Gastrocnemius medialis (tissue), 4 donors: ENCODE measurements around the gene SMG5. TPM values are rescaled to one million over a fixed set of nuclear protein-coding genes. Genes with fewer than 3 reads are reported as not detected.

ENCODE experiments used
- ATAC-seq, 2 donors: fragments of 150-250 bp; one replicate each; pipeline ENCODE4 v1.9.1; 2016
- DNase-seq, 2 donors: peaks; one replicate each; pipeline ENCODE4 v3.0.0-alpha.2; 2019
- H3K27ac ChIP-seq, 4 donors: fragments of 200-600 bp; sonication (generic); 1 replicate in 1 of 4; 2 replicates in 3 of 4; pipeline ENCODE4 v1.5.1; 2016 to 2018; ENCODE audit warnings: mild to moderate bottlenecking in 2 of 4, moderate library complexity in 1 of 4
- H3K27me3 ChIP-seq, 3 donors: fragments of 200-600 bp; sonication (generic) in 2 of 3; 1 replicate in 1 of 3; 2 replicates in 2 of 3; pipeline versions ENCODE4 v1.5.1 to v1.6.0; 2016 to 2019; ENCODE audit warnings: mild to moderate bottlenecking in 1 of 3, moderate library complexity in 1 of 3
- H3K36me3 ChIP-seq, 2 donors: fragments of 200-600 bp; sonication (generic) in 1 of 2; one replicate each; pipeline ENCODE4 v1.5.1; 2017 to 2018
- H3K4me1 ChIP-seq, 2 donors: fragments of 200-600 bp; sonication (generic) in 1 of 2; one replicate each; pipeline ENCODE4 v1.5.1; 2016 to 2017; ENCODE audit warnings: mild to moderate bottlenecking in 2 of 2
- H3K4me3 ChIP-seq, 4 donors: fragments of 200-600 bp; sonication (generic) in 3 of 4; 1 replicate in 1 of 4; 2 replicates in 3 of 4; pipeline ENCODE4 v1.5.1; 2016 to 2019; ENCODE audit warnings: mild to moderate bottlenecking in 2 of 4
- H3K9me3 ChIP-seq, 3 donors: fragments of 200-600 bp; sonication (generic) in 2 of 3; 1 replicate in 1 of 3; 2 replicates in 2 of 3; pipeline ENCODE4 v1.5.1; 2016 to 2019
- CTCF ChIP-seq, 5 experiments: fragments of 450-650 bp in 3 of 5; fragments of 200-600 bp in 2 of 5; sonication (generic) in 2 of 5; IDR thresholded peaks in 4 of 5; conservative IDR thresholded peaks in 1 of 5; 1 replicate in 4 of 5; 2 replicates in 1 of 5; pipeline ENCODE4 v1.5.1; 2016 to 2019; ENCODE audit warnings: antibody characterized with exemption in 5 of 5, mild to moderate bottlenecking in 3 of 5, moderate library complexity in 3 of 5
- POLR2A ChIP-seq, 2 donors: fragments of 450-650 bp; IDR thresholded peaks; one replicate each; pipeline ENCODE4 v1.6.1; 2017; ENCODE audit warnings: antibody characterized with exemption in 2 of 2, mild to moderate bottlenecking in 2 of 2, moderate library complexity in 2 of 2
- in situ Hi-C, 4 donors: fragments of 200-750 bp; cut with MboI; loops; one replicate each; pipeline versions ENCODE4 v1.15.0 to v1.8.0; 2017; ENCODE audit warnings: low sequenced_read_pairs in 4 of 4
- intact Hi-C: fragments of 100-400 bp; cut with DNase I; formaldehyde crosslinking; loops from one replicate; pipeline ENCODE4 v1.15.1; 2023; ENCODE audit warnings: low total_unique reads
- total RNA-seq, 4 donors: library from RNA; depleted of rRNA; stranded (reverse); fragments of >200 nt; gene quantifications; one replicate each; pipeline versions ENCODE4 v1.1.0 to v1.2.3, GENCODE V29; 2016

SMG5 gene
- total RNA-seq, 4 donors from 2014 or later = 47.4 to 83.1 (median 62.7) TPM

DNA sequence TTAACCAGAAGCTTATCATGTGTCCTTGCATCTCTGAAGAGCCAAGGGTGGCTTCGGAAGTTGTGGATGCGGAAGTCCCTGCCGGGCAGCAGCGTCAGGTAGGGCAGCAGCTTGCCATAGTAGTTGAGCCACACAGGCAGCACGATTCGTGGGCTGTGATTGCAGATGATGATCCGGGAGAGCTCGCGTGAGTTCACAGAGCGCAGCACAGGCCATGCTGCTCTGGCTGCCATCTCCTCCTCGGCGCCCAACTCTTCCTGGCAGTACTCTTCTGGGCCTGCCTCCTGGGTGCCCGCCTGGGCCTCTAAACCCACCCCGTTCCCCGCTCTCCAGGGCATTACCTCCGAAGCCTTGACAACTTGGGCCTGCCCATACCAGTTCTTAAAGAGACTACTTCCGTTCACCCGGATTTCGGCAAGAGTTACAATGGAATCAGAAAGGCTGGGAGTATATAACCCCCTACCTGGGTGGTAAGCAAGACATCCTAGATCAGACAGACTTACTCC, 16.3 kb upstream of the SMG5 start, which contains the start of gene VHLL:
Gene VHLL, minus strand, starts transcription at position 456 of the 506 bp plus-strand sequence. Its CDS starts 118 bp downstream, at position 338.
- TF ChIP-seq POLR2A (IDR thresholded peaks at IDR 0.05) = no peak
- no peak for TF ChIP-seq CTCF (IDR thresholded peaks at IDR 0.05 in 4 of 5, conservative IDR thresholded peaks at IDR 0.05 in 1 of 5)
- Histone ChIP-seq H3K4me3 (no peak within 1 kb of the TSS), H3K9me3 (no peaks in the 10 kb centered on the region), H3K27ac (no peak within 1 kb of the TSS), H3K36me3 (peaks cover 0 to 4% of the 10 kb centered on the region in 2 donors), H3K27me3 (no peaks in the 10 kb centered on the region), H3K4me1 (peaks cover 5 to 11% of the 10 kb centered on the region in 2 donors)
- in situ Hi-C loops (no loop called here), intact Hi-C loops (no loop called here)
- DNase-seq = no peak
- no peak for ATAC-seq

DNA sequence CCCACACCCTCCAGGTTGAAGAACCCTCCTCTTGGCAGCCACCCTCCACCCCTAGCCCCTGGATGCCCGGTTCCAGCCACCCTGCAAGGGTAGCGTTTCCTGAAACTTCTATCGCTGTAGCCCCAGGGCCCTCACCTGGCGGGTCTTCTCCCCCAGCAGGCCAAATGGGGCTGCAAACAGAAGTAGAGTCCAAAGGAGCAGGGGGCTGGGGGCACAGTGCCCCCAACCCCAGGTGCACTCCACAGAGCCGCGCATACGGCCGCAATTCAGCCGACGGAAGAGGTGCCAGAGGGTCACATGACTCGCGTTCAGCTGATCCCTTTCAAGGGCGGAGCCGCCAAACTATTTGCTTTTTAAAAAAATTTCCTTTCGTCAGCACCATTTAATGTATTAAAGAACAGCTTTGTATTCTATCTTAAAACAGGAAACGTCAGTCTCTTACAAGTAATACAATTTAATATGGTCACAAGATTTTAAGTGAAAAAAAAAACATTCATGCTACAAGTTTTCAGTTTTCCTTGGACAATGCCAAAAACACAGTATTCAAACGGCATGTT, 12.8 kb upstream of the SMG5 start, which contains the start of gene GLMP:
Gene GLMP, minus strand, starts transcription at position 289 of the 557 bp plus-strand sequence. Its CDS starts 34 bp downstream, at position 255.
- peak within 1 kb of the TSS in 3 of 4 donors; percentile 59 to 74 (median 73) for H3K27ac ChIP-seq
- peak; percentile 64 to 69 for ATAC-seq
- no peaks in the 10 kb centered on the region for H3K36me3 ChIP-seq
- peak within 1 kb of the TSS; percentile 67 to 96 (median 83) for H3K4me3 ChIP-seq
- H3K4me1 ChIP-seq = peaks cover 5 to 14% of the 10 kb centered on the region in 2 donors
- in situ Hi-C loops = no loop called here
- peak; percentile 44 to 56 for DNase-seq
- no peak for TF ChIP-seq CTCF (IDR thresholded peaks at IDR 0.05 in 4 of 5, conservative IDR thresholded peaks at IDR 0.05 in 1 of 5)
- peak in 1 of 2 donors; percentile 25 for TF ChIP-seq POLR2A (IDR thresholded peaks at IDR 0.05)
- intact Hi-C loops = no loop called here
- no peaks in the 10 kb centered on the region for H3K9me3 ChIP-seq
- no peaks in the 10 kb centered on the region for H3K27me3 ChIP-seq

- Histone ChIP-seq H3K27me3 (no peaks in the 10 kb centered on the region), H3K27ac (no peak overlapping the region), H3K36me3 (no peaks in the 10 kb centered on the region), H3K9me3 (no peaks in the 10 kb centered on the region), H3K4me1 (peaks cover 5 to 14% of the 10 kb centered on the region in 2 donors), H3K4me3 (no peak overlapping the region)
- DNase-seq (no peak), ATAC-seq (no peak)
- intact Hi-C loops (no loop called here), in situ Hi-C loops (no loop called here)
- TF ChIP-seq POLR2A (IDR thresholded peaks at IDR 0.05) = no peak
- no peak for TF ChIP-seq CTCF (IDR thresholded peaks at IDR 0.05 in 4 of 5, conservative IDR thresholded peaks at IDR 0.05 in 1 of 5)
These were observed 11.3 kb upstream of the SMG5 start for GRCh38 chr1:156293895-156294294.

DNA sequence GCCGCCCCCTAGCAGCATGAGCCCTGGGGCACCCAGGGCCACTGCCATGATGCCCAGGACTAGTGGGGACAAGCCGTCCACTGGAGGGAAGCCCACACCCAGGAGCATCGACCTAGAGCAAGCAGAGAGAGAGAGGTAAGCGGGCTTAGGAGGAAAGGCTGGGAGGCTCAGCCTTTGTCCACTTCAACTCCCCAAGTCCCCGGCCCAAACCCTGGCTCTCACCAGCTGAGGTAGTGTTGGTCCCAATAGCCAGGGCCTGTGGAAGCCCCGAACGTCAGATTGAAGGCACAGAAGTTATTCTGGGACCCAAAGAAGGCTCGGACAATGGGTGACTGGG, 10.4 kb upstream of the SMG5 start:
- Histone ChIP-seq H3K9me3 (no peaks in the 10 kb centered on the region), H3K36me3 (no peaks in the 10 kb centered on the region), H3K4me3 (no peak overlapping the region), H3K27ac (no peak overlapping the region), H3K27me3 (no peaks in the 10 kb centered on the region), H3K4me1 (peaks cover 5 to 14% of the 10 kb centered on the region in 2 donors)
- no peak for DNase-seq
- no peak for ATAC-seq
- intact Hi-C loops = no loop called here
- in situ Hi-C loops = no loop called here
- TF ChIP-seq POLR2A (IDR thresholded peaks at IDR 0.05) (no peak), CTCF (IDR thresholded peaks at IDR 0.05 in 4 of 5, conservative IDR thresholded peaks at IDR 0.05 in 1 of 5) (no peak)
